NT2/D1 (cell line): ENCODE data around the gene ACTR3.

Experiments
- DNase-seq: peaks from one replicate; pipeline ENCODE4 v3.0.0-alpha.2; 2011; ENCODE audit warnings: low read depth, low spot score
- H3K27me3 ChIP-seq: 2 replicates; pipeline ENCODE4 v1.6.0; 2011; ENCODE audit warnings: mild to moderate bottlenecking; ENCODE audit not compliant: insufficient read length, insufficient read depth
- H3K36me3 ChIP-seq: 2 replicates; pipeline ENCODE4 v1.6.1; 2011; ENCODE audit warnings: mild to moderate bottlenecking, low read length, mixed read lengths; ENCODE audit not compliant: insufficient read depth, insufficient read length
- H3K4me1 ChIP-seq: 2 replicates; pipeline ENCODE4 v1.5.1; 2011; ENCODE audit not compliant: insufficient read depth, insufficient read length
- H3K4me3 ChIP-seq: 2 replicates; pipeline ENCODE4 v1.5.1; 2011; ENCODE audit warnings: low read depth; ENCODE audit not compliant: insufficient read length
- H3K9ac ChIP-seq: 2 replicates; pipeline ENCODE4 v1.6.0; 2011; ENCODE audit warnings: low read depth; ENCODE audit not compliant: insufficient read length
- H3K9me3 ChIP-seq: 2 replicates; pipeline ENCODE4 v1.5.1; 2011; ENCODE audit warnings: mild to moderate bottlenecking, low read length; ENCODE audit not compliant: insufficient read depth
- SUZ12 ChIP-seq: IDR thresholded peaks from 2 replicates; pipeline ENCODE4 v1.6.1; 2011; ENCODE audit not compliant: insufficient read length, insufficient read depth; ENCODE audit errors: extremely low read depth
- YY1 ChIP-seq: IDR thresholded peaks from 2 replicates; pipeline ENCODE4 v1.6.1; 2011; ENCODE audit not compliant: insufficient read length, insufficient read depth
- ZNF274 ChIP-seq: IDR thresholded peaks from 2 replicates; pipeline ENCODE4 v1.6.1; 2011; ENCODE audit warnings: mild to moderate bottlenecking, low read depth, low read length

Gene ACTR3

GRCh38 chr2:113977660-113978523, 88.0 kb downstream of the ACTR3 start:
- no peaks in the 10 kb centered on the region for H3K27me3 ChIP-seq
- no peak overlapping the region for H3K9ac ChIP-seq
- H3K36me3 ChIP-seq: no peaks in the 10 kb centered on the region
- TF ChIP-seq ZNF274 (no peak), SUZ12 (no peak), YY1 (no peak)
- H3K4me1 ChIP-seq: peaks cover 5% of the 10 kb centered on the region
- no peak overlapping the region for H3K4me3 ChIP-seq
- peaks cover 24% of the 10 kb centered on the region; the same call in 1 of the 2 replicates for H3K9me3 ChIP-seq
- DNase-seq: peak; percentile 35

- TF ChIP-seq ZNF274: no peak
- no peak for TF ChIP-seq SUZ12
- TF ChIP-seq YY1: no peak
- H3K9ac ChIP-seq: no peak overlapping the region
- no peaks in the 10 kb centered on the region for H3K27me3 ChIP-seq
- no peak overlapping the region for H3K4me3 ChIP-seq
- no peaks in the 10 kb centered on the region for H3K36me3 ChIP-seq
- no peak for DNase-seq
- peaks cover 24% of the 10 kb centered on the region; the same call in 1 of the 2 replicates for H3K9me3 ChIP-seq
- H3K4me1 ChIP-seq: peaks cover 5% of the 10 kb centered on the region
These were observed 88.8 kb downstream of the ACTR3 start for GRCh38 chr2:113978524-113979190.

DNA sequence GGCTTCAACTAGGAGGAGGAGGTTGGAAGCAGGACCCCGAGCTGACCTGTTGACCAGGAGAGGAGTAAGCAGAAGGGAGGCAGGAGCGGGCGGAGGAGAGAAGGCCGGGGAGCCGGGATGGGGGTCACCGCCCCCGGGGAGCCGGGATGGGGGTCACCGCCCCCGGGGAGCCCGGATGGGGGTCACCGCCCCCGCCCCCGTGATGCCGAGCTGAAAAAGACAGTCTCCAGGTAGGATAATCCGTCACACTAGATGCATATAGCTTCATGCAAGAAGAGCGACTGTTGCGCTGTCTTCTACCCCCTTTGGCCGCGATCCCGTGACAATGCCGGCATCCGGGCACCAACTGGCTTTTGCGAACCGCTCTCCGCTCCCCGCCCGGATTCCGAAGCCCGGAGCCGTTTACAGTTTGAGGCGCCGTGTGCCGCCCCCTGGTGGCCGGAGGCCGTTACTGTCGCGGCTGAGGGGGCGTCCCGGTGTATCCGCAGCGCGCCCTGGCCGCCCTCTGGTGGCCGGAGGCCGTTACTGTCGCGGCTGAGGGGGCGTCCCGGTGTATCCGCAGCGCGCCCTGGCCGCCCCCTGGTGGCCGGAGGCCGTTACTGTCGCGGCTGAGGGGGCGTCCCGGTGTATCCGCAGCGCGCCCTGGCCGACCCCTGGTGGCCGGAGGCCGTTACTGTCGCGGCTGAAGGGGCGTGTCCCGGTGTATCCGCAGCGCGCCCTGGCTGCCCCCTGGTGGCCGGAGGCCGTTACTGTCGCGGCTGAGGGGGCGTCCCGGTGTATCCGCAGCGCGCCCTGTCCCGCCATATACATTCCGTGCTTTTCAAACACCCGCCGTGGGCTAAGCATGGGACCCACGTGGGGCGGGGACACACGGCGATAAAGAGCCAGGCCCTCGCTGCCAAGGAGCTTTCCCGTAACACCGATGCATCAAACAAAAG, 89.6 kb downstream of the ACTR3 start:
- Histone ChIP-seq H3K27me3 (no peaks in the 10 kb centered on the region), H3K4me1 (peaks cover 5% of the 10 kb centered on the region), H3K4me3 (no peak overlapping the region), H3K36me3 (no peaks in the 10 kb centered on the region), H3K9me3 (peaks cover 24% of the 10 kb centered on the region; the same call in 1 of the 2 replicates), H3K9ac (no peak overlapping the region)
- no peak for TF ChIP-seq SUZ12
- DNase-seq: peak; percentile 39

DNA sequence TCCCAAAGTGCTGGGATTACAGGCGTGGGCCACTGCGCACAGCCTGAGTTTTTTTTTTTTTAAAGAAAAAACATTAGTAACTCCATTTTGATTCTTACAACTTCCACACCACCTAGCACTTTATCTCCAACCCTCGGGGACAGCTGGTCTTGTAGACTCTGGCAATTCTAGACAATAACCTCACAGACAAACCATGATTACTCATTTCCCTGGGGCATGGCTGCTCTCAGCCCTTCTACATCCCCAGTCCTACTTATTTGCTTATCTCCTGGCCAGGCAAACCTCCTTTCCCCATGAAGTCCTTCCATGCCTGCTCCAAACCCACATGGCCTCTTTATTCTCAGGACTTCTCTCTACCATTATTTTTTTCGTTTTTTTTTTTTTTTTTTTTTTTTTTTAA, 91.1 kb downstream of the ACTR3 start:
- H3K36me3 ChIP-seq: no peaks in the 10 kb centered on the region
- no peak for DNase-seq
- no peaks in the 10 kb centered on the region for H3K27me3 ChIP-seq

GRCh38 chr2:113981404-113982134, 91.7 kb downstream of the ACTR3 start:
- no peak for TF ChIP-seq ZNF274
- no peak for TF ChIP-seq SUZ12
- TF ChIP-seq YY1: no peak
- Histone ChIP-seq H3K4me1 (peaks cover 5% of the 10 kb centered on the region), H3K9me3 (peaks cover 24% of the 10 kb centered on the region; the same call in 1 of the 2 replicates), H3K27me3 (no peaks in the 10 kb centered on the region), H3K36me3 (no peaks in the 10 kb centered on the region), H3K9ac (no peak overlapping the region), H3K4me3 (no peak overlapping the region)
- DNase-seq: no peak

More for the DNA sequence above, 91.1 kb downstream of the ACTR3 start:
- Histone ChIP-seq H3K9ac (no peak overlapping the region), H3K4me3 (no peak overlapping the region), H3K4me1 (peaks cover 5% of the 10 kb centered on the region), H3K9me3 (peaks cover 24% of the 10 kb centered on the region; the same call in 1 of the 2 replicates)
- no peak for TF ChIP-seq ZNF274
- TF ChIP-seq SUZ12: no peak
- no peak for TF ChIP-seq YY1

DNA sequence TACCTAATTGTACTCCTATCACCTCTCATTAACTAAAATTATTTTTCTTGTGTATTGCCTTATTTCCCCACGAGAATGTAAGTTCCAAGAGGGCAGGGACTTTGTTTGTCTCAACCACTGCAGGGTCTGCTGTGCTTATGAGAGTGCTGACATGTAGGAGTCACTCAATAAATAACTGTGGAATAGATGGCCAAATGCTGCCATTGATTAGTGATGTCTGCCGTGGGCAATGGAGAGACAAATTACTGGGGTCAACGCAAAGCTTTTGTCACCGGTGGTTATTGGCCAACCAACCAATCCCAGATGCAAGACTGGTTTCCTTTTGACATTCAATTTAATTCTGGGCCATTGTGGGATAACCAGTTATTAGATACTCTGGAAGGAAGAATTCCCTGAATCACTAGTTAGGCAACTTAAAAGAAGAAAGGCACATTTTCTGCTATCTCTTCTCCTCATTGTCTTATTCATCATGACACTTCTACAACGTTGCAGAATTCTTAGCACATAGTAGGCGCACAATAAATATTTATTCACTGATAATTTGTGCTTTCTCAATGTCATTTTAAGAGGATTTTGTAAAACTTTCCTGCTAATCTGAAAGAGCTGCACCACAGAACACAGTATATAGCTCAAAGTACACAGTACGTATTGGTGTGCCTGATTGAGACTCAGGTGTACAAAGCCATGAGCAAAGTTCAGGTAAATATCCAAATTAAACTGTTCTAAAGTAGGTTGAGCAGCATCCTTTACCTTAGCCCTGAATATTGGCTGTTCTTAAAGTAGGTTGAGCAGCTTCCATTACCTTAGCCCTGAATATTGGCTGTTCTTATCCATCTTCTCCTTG, 95.9 kb downstream of the ACTR3 start:
- Histone ChIP-seq H3K4me1 (no peaks in the 10 kb centered on the region), H3K9ac (no peak overlapping the region), H3K27me3 (no peaks in the 10 kb centered on the region), H3K9me3 (no peaks in the 10 kb centered on the region), H3K4me3 (no peak overlapping the region), H3K36me3 (no peaks in the 10 kb centered on the region)
- TF ChIP-seq SUZ12: no peak
- no peak for TF ChIP-seq YY1
- no peak for TF ChIP-seq ZNF274
- no peak for DNase-seq
